Measurements from ENCODE around the gene PIGS. TPM values are rescaled to one million over a fixed set of nuclear protein-coding genes. Genes with fewer than 3 reads are reported as not detected.

Gene PIGS
- total and polyA plus RNA-seq, 2 donors: 19.6 to 25.5 TPM

Other genes starting within 250 kb of the PIGS start
- gene IFT20, start 236.1 kb downstream of the PIGS start, total RNA-seq: 44.6 TPM
- 82.5 TPM for gene IFT20, start 236.1 kb downstream of the PIGS start, polyA plus RNA-seq
- 11.3 TPM for gene TNFAIP1, start 235.8 kb downstream of the PIGS start, total RNA-seq
- gene TNFAIP1, start 235.8 kb downstream of the PIGS start, polyA plus RNA-seq: 19.4 TPM
- 52.5 TPM for gene POLDIP2, start 214.0 kb downstream of the PIGS start, total RNA-seq
- gene POLDIP2, start 214.0 kb downstream of the PIGS start, polyA plus RNA-seq: 37.6 TPM
- not detected for gene SEBOX, start 206.3 kb downstream of the PIGS start, total RNA-seq
- not detected for gene SEBOX, start 206.3 kb downstream of the PIGS start, polyA plus RNA-seq
- gene VTN, start 201.2 kb downstream of the PIGS start, total RNA-seq: 0.09 TPM
- 0.59 TPM for gene VTN, start 201.2 kb downstream of the PIGS start, polyA plus RNA-seq
- 1.2 TPM for gene SARM1, start 199.8 kb downstream of the PIGS start, total RNA-seq
- 5.4 TPM for gene SARM1, start 199.8 kb downstream of the PIGS start, polyA plus RNA-seq
- gene SLC46A1, start 165.3 kb downstream of the PIGS start, total RNA-seq: 13.1 TPM
- 10.5 TPM for gene SLC46A1, start 165.3 kb downstream of the PIGS start, polyA plus RNA-seq
- not detected for gene SLC13A2, start 97.9 kb downstream of the PIGS start, total RNA-seq
- 0.09 TPM for gene SLC13A2, start 97.9 kb downstream of the PIGS start, polyA plus RNA-seq
- gene FOXN1, start 65.2 kb downstream of the PIGS start, total RNA-seq: 5.4 TPM
- gene FOXN1, start 65.2 kb downstream of the PIGS start, polyA plus RNA-seq: 6.5 TPM
- 30.4 TPM for gene UNC119, start 18.9 kb downstream of the PIGS start, total RNA-seq
- 30.6 TPM for gene UNC119, start 18.9 kb downstream of the PIGS start, polyA plus RNA-seq
- gene ALDOC, start 5.4 kb upstream of the PIGS start, total RNA-seq: 18.2 TPM
- 10.6 TPM for gene ALDOC, start 5.4 kb upstream of the PIGS start, polyA plus RNA-seq
- 46.0 TPM for gene SPAG5, start 27.5 kb upstream of the PIGS start, total RNA-seq
- gene SPAG5, start 27.5 kb upstream of the PIGS start, polyA plus RNA-seq: 19.4 TPM
- 2.6 TPM for gene RSKR, start 42.7 kb upstream of the PIGS start, total RNA-seq
- gene RSKR, start 42.7 kb upstream of the PIGS start, polyA plus RNA-seq: 6.4 TPM
- 49.8 TPM for gene BLTP2, start 73.6 kb upstream of the PIGS start, total RNA-seq
- 18.6 TPM for gene BLTP2, start 73.6 kb upstream of the PIGS start, polyA plus RNA-seq
- 47.2 TPM for gene SDF2, start 90.4 kb upstream of the PIGS start, total RNA-seq
- 40.8 TPM for gene SDF2, start 90.4 kb upstream of the PIGS start, polyA plus RNA-seq
- gene SUPT6H, start 90.7 kb upstream of the PIGS start, total RNA-seq: 21.2 TPM
- 27.0 TPM for gene SUPT6H, start 90.7 kb upstream of the PIGS start, polyA plus RNA-seq
- 1.0 TPM for gene PROCA1, start 140.4 kb upstream of the PIGS start, total RNA-seq
- gene PROCA1, start 140.4 kb upstream of the PIGS start, polyA plus RNA-seq: 11.3 TPM
- 26.6 TPM for gene RAB34, start 146.3 kb upstream of the PIGS start, total RNA-seq
- 81.9 TPM for gene RAB34, start 146.3 kb upstream of the PIGS start, polyA plus RNA-seq
- gene RPL23A, start 148.5 kb upstream of the PIGS start, total RNA-seq: 1,968 TPM
- gene RPL23A, start 148.5 kb upstream of the PIGS start, polyA plus RNA-seq: 1,777 TPM
- 7.7 TPM for gene TLCD1, start 154.7 kb upstream of the PIGS start, total RNA-seq
- 9.2 TPM for gene TLCD1, start 154.7 kb upstream of the PIGS start, polyA plus RNA-seq
- gene NEK8, start 157.3 kb upstream of the PIGS start, total RNA-seq: 2.2 TPM
- 5.1 TPM for gene NEK8, start 157.3 kb upstream of the PIGS start, polyA plus RNA-seq
- 21.2 TPM for gene TRAF4, start 172.5 kb upstream of the PIGS start, total RNA-seq
- gene TRAF4, start 172.5 kb upstream of the PIGS start, polyA plus RNA-seq: 29.3 TPM